H1 (cell line): ENCODE data around the gene QDPR. TPM values are rescaled to one million over a fixed set of nuclear protein-coding genes. Genes with fewer than 3 reads are reported as not detected.

Experiments
- BRCA1 ChIP-seq: IDR thresholded peaks from 2 replicates; pipeline ENCODE4 v1.6.1; 2012; ENCODE audit warnings: low read depth, low read length, improper control_type of control experiment
- GTF2F1 ChIP-seq: IDR thresholded peaks from 2 replicates; pipeline ENCODE4 v1.6.1; 2012; ENCODE audit warnings: low read depth, low read length, improper control_type of control experiment, borderline replicate concordance
- JUND ChIP-seq: IDR thresholded peaks from 2 replicates; pipeline ENCODE4 v1.6.1; 2011; ENCODE audit warnings: mild to moderate bottlenecking, improper control_type of control experiment, low read length
- RNF2 ChIP-seq: fragments of 200-900, 300-1000 bp; sonication (generic); IDR thresholded peaks from 2 replicates; pipeline ENCODE4 v1.7.1; 2016; ENCODE audit warnings: borderline replicate concordance, low read depth, mild to moderate bottlenecking, antibody characterized with exemption, low read length; ENCODE audit not compliant: poor library complexity, severe bottlenecking; ENCODE audit errors: missing control alignments
- SP4 ChIP-seq: IDR thresholded peaks from 2 replicates; pipeline ENCODE4 v1.6.1; 2012; ENCODE audit warnings: low read length, inconsistent platforms
- TCF12 ChIP-seq: IDR thresholded peaks from 2 replicates; pipeline ENCODE4 v1.6.1; 2011; ENCODE audit warnings: low read depth, mild to moderate bottlenecking, low read length
- polyA plus RNA-seq, 7 experiments: library from polyadenylated mRNA; depleted of rRNA in 3 of 7; stranded (reverse) in 5 of 7; unstranded in 2 of 7; fragments of >200 nt in 5 of 7; fragments of 200-250 nt in 2 of 7; gene quantifications; 1 replicate in 5 of 7; 2 replicates in 1 of 7; 4 replicates in 1 of 7; pipeline versions ENCODE4 v1.2.1 to v1.2.3, GENCODE V29; 2011 to 2013; ENCODE audit warnings: missing spikeins in 2 of 7, mixed read lengths in 2 of 7
- total RNA-seq: library from RNA; stranded (reverse); fragmentation: NEBNext Ultra II Directional; extraction: Animal tissue kit (Norgen Biotek cat#: 25700); gene quantifications from 2 replicates; pipeline ENCODE4 v1.2.1, GENCODE V29; 2021

The QDPR gene
- total and polyA plus RNA-seq, 2 of the 8 experiments (the other 6 are each of a cell fraction or from before 2014, with no cell fraction given), result 33.6 to 35.9 TPM

GRCh38 chr4:17531538-17532285 lies 19.8 kb upstream of the QDPR start (continued):
- no peak for TF ChIP-seq RNF2
- no peak for TF ChIP-seq BRCA1
- no peak for TF ChIP-seq SP4
- no peak for TF ChIP-seq JUND
- no peak for TF ChIP-seq TCF12
- no peak for TF ChIP-seq GTF2F1
- TF ChIP-seq, all 59 proteins: peak for 0
